Activated naive CD8-positive, alpha-beta T cell (primary cell): Measurements from ENCODE around the gene STPG4.
"Not testable (repeated sequence)": the region's sequence is repeated elsewhere in the genome, so short reads cannot be mapped to it uniquely, and the experiment has no call there.

ENCODE experiments used
- H3K27ac Mint-ChIP-seq: one replicate; pipeline ENCODE4 v1.8.0; 2021; ENCODE audit warnings: mixed read lengths
- H3K27me3 Mint-ChIP-seq: one replicate; pipeline ENCODE4 v1.8.0; 2021; ENCODE audit warnings: mixed read lengths
- H3K36me3 Mint-ChIP-seq: one replicate; pipeline ENCODE4 v1.8.0; 2021; ENCODE audit warnings: mixed read lengths
- H3K4me1 Mint-ChIP-seq: one replicate; pipeline ENCODE4 v1.8.0; 2021; ENCODE audit warnings: low read depth, mixed read lengths
- H3K4me3 Mint-ChIP-seq: one replicate; pipeline ENCODE4 v1.8.0; 2021; ENCODE audit warnings: mild to moderate bottlenecking, mixed read lengths
- H3K9me3 Mint-ChIP-seq: one replicate; pipeline ENCODE4 v1.8.0; 2021; ENCODE audit warnings: low read depth, mixed read lengths

Gene STPG4

GRCh38 chr2:47181176-47181575 is 26.1 kb upstream of the STPG4 start:
- Mint-ChIP-seq H3K4me3 (no peak overlapping the region), H3K4me1 (peaks cover 12% of the 10 kb centered on the region), H3K27me3 (peaks cover 1% of the 10 kb centered on the region), H3K9me3 (no peaks in the 10 kb centered on the region), H3K36me3 (peaks cover 1% of the 10 kb centered on the region), H3K27ac (no peak overlapping the region)

- Mint-ChIP-seq H3K4me1 (peaks cover 13% of the 10 kb centered on the region), H3K36me3 (peaks cover 4% of the 10 kb centered on the region), H3K27me3 (no peaks in the 10 kb centered on the region), H3K4me3 (no peak overlapping the region), H3K9me3 (no peaks in the 10 kb centered on the region), H3K27ac (no peak overlapping the region)
Observed at GRCh38 chr2:47180531-47180930, 25.4 kb upstream of the STPG4 start.

GRCh38 chr2:47179388-47179787 is 24.3 kb upstream of the STPG4 start:
- Mint-ChIP-seq H3K4me1 (peaks cover 20% of the 10 kb centered on the region), H3K36me3 (peaks cover 6% of the 10 kb centered on the region), H3K27ac (no peak overlapping the region), H3K9me3 (no peaks in the 10 kb centered on the region), H3K4me3 (no peak overlapping the region), H3K27me3 (no peaks in the 10 kb centered on the region)

GRCh38 chr2:47178341-47178740 is 23.2 kb upstream of the STPG4 start:
- Mint-ChIP-seq H3K27ac (no peak overlapping the region), H3K27me3 (no peaks in the 10 kb centered on the region), H3K4me3 (no peak overlapping the region), H3K36me3 (peaks cover 6% of the 10 kb centered on the region), H3K9me3 (no peaks in the 10 kb centered on the region), H3K4me1 (peaks cover 31% of the 10 kb centered on the region)

- Mint-ChIP-seq H3K27me3 (no peaks in the 10 kb centered on the region), H3K27ac (peak overlapping the region; percentile 100), H3K9me3 (no peaks in the 10 kb centered on the region), H3K36me3 (peaks cover 6% of the 10 kb centered on the region), H3K4me3 (peak overlapping the region; percentile 99), H3K4me1 (peaks cover 42% of the 10 kb centered on the region)
Observed at GRCh38 chr2:47177043-47177565, 22.0 kb upstream of the STPG4 start.

- Mint-ChIP-seq H3K27me3 (no peaks in the 10 kb centered on the region), H3K4me3 (peak overlapping the region; percentile 99), H3K36me3 (peaks cover 6% of the 10 kb centered on the region), H3K9me3 (no peaks in the 10 kb centered on the region), H3K27ac (peak overlapping the region; percentile 96), H3K4me1 (peaks cover 65% of the 10 kb centered on the region)
Observed at GRCh38 chr2:47174733-47175361, 19.7 kb upstream of the STPG4 start.

- Mint-ChIP-seq H3K27me3 (no peaks in the 10 kb centered on the region), H3K36me3 (peaks cover 9% of the 10 kb centered on the region)
Observed at GRCh38 chr2:47173986-47174732, 19.1 kb upstream of the STPG4 start.

GRCh38 chr2:47172922-47173695 is 18.0 kb upstream of the STPG4 start:
- Mint-ChIP-seq H3K36me3 (peaks cover 11% of the 10 kb centered on the region), H3K27me3 (no peaks in the 10 kb centered on the region), H3K4me1 (peaks cover 76% of the 10 kb centered on the region), H3K4me3 (peak overlapping the region; percentile 99), H3K27ac (peak overlapping the region; percentile 55), H3K9me3 (no peaks in the 10 kb centered on the region)

More at GRCh38 chr2:47173986-47174732, 19.1 kb upstream of the STPG4 start:
- H3K9me3 Mint-ChIP-seq: no peaks in the 10 kb centered on the region
- H3K27ac Mint-ChIP-seq: peak overlapping the region; percentile 96
- H3K4me3 Mint-ChIP-seq: peak overlapping the region; percentile 99
- H3K4me1 Mint-ChIP-seq: peaks cover 70% of the 10 kb centered on the region

- Mint-ChIP-seq H3K9me3 (no peaks in the 10 kb centered on the region), H3K4me3 (peak overlapping the region; percentile 99), H3K27ac (peak overlapping the region; percentile 73), H3K4me1 (peaks cover 74% of the 10 kb centered on the region), H3K27me3 (no peaks in the 10 kb centered on the region), H3K36me3 (peaks cover 12% of the 10 kb centered on the region)
Observed at GRCh38 chr2:47172156-47172921, 17.2 kb upstream of the STPG4 start.

- Mint-ChIP-seq H3K4me3 (peak overlapping the region; percentile 42), H3K27ac (peak overlapping the region; percentile 70), H3K27me3 (no peaks in the 10 kb centered on the region), H3K36me3 (peaks cover 9% of the 10 kb centered on the region), H3K9me3 (no peaks in the 10 kb centered on the region), H3K4me1 (peaks cover 80% of the 10 kb centered on the region)
Observed at GRCh38 chr2:47169784-47170183, 14.7 kb upstream of the STPG4 start.

GRCh38 chr2:47168895-47169294 is 13.8 kb upstream of the STPG4 start:
- peak overlapping the region; percentile 42 for H3K4me3 Mint-ChIP-seq
- not testable (repeated sequence) for H3K27ac Mint-ChIP-seq, H3K36me3 Mint-ChIP-seq

GRCh38 chr2:47167149-47167548 is 12.0 kb upstream of the STPG4 start:
- H3K36me3 Mint-ChIP-seq: peaks cover 15% of the 10 kb centered on the region
- H3K9me3 Mint-ChIP-seq: no peaks in the 10 kb centered on the region
- no peak overlapping the region for H3K4me3 Mint-ChIP-seq
- no peaks in the 10 kb centered on the region for H3K27me3 Mint-ChIP-seq
- H3K27ac Mint-ChIP-seq: no peak overlapping the region
- peaks cover 70% of the 10 kb centered on the region for H3K4me1 Mint-ChIP-seq

More at GRCh38 chr2:47168895-47169294, 13.8 kb upstream of the STPG4 start:
- H3K4me1 Mint-ChIP-seq: peaks cover 77% of the 10 kb centered on the region
- H3K27me3 Mint-ChIP-seq, H3K9me3 Mint-ChIP-seq: not testable (repeated sequence)

GRCh38 chr2:47165001-47165555 is 10.0 kb upstream of the STPG4 start:
- Mint-ChIP-seq H3K9me3 (no peaks in the 10 kb centered on the region), H3K27me3 (no peaks in the 10 kb centered on the region), H3K27ac (peak overlapping the region; percentile 4), H3K4me1 (peaks cover 58% of the 10 kb centered on the region), H3K4me3 (peak overlapping the region; percentile 38), H3K36me3 (peaks cover 25% of the 10 kb centered on the region)

GRCh38 chr2:47162780-47163179 is 7.7 kb upstream of the STPG4 start:
- no peak overlapping the region for H3K4me3 Mint-ChIP-seq
- peaks cover 25% of the 10 kb centered on the region for H3K36me3 Mint-ChIP-seq
- peak overlapping the region; percentile 77 for H3K27ac Mint-ChIP-seq
- H3K9me3 Mint-ChIP-seq: peaks cover 4% of the 10 kb centered on the region
- no peaks in the 10 kb centered on the region for H3K27me3 Mint-ChIP-seq
- H3K4me1 Mint-ChIP-seq: peaks cover 41% of the 10 kb centered on the region
